Caki2 (cell line): Measurements from ENCODE around the gene EYS. TPM values are rescaled to one million over a fixed set of nuclear protein-coding genes. Genes with fewer than 3 reads are reported as not detected.

ENCODE experiments used
- DNase-seq: peaks from one replicate; pipeline ENCODE4 v3.0.0-alpha.2; 2015; ENCODE audit warnings: low read depth
- in situ Hi-C: cut with HindIII; loops from 2 replicates; pipeline ENCODE4 v1.10.0; 2016; ENCODE audit warnings: low sequenced_read_pairs, low pct_unique_long_range_greater_than_20kb, mixed read lengths
- total RNA-seq: library from RNA; depleted of rRNA; stranded (reverse); fragments of >200 nt; shearing (Covaris generic); gene quantifications from 2 replicates; pipeline ENCODE4 v1.2.3, GENCODE V29; 2014; ENCODE audit warnings: low replicate concordance

The EYS gene
- total RNA-seq, 1 experiment from 2014 or later = not detected

DNA sequence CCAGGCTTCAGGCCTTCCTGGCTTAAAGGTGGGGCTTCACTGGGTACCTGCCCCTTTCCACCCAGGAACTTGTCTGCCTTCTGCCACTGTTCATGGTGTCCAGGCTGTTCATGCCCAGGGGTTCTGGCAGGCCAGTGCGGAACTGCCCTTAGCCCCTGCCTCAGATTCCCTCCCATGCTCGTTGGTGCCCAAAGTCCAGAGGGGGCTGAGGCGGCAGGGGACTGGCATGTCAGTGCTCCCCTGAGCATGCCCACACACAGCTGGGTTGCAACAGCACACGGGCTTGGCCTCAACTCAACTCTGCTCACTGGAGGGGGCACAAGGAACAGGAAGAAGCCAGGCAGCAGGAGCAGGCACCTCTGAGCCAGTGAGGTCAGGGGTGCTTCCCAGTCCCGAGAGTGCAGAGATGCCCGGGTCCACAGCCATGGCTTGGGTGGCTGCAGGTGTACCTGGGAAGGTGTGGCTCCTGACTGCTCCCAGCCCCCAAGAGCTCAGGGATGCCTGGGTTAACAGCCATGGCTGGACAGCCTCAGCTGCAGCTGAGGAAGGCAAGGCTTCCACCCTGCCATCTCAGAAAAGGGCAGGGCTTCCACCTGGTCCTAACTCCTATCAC, 845.9 kb downstream of the EYS start:
- in situ Hi-C loops = no loop called here
- DNase-seq = no peak

DNA sequence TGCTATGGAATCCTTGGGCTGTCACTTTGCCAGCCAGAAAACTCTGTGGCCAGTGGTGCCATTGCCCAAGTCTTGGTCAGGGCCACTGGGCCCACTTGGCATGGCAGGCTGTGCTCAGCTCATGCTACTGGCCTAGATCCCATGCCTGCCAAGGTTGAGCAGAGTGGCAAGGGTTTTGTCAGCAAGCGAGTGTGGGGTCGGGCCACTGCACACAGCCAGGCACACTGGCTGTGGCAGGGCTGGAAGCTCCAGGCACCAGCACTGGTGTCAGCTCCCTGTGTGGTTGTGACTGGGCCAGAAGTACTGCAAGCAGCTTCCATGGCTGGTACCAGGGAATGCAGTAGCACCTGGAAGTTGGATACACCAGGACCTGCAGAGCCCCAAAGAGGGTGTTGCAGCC, 846.8 kb downstream of the EYS start:
- in situ Hi-C loops = no loop called here

DNA sequence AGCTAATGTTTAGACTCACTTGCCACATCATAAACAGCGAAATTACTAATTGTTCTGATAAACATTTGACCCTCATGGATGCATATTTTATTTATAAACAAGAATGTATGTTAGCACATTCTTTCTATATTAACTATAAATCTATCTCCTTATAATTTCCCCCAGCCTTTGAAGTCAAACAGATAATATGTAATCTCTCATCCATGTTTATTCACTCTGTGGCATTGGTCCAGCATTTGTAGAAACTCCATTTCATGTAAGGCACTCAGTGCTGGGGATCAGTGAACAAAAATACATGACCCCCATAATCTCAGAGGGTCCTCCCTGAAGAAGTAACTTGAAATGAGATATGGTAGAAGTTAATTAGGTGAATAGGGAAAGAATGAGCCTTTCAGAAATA, 856.9 kb downstream of the EYS start:
- in situ Hi-C loops = no loop called here

More for the DNA sequence above, 846.8 kb downstream of the EYS start:
- DNase-seq = no peak

DNA sequence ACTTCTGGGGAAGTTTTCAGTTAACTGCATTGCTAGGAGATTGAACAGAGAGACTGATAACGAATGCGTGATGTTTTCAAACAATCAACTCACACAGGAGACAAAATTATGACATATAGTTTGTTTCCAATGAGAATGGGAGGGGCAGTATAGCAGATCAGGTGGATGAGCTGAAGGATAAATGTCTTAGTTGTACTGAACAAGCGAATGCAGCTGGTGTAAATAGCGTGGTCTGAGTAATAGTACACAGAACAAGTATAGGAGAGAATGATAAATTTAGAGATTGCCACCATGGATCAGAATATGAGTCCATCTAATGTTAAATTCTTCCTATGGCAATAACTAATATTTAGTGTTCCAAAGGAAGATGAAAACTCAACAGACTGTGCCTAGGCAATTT, 858.6 kb downstream of the EYS start:
- no peak for DNase-seq
- in situ Hi-C loops = no loop called here

More for the DNA sequence above, 856.9 kb downstream of the EYS start:
- DNase-seq = no peak

DNA sequence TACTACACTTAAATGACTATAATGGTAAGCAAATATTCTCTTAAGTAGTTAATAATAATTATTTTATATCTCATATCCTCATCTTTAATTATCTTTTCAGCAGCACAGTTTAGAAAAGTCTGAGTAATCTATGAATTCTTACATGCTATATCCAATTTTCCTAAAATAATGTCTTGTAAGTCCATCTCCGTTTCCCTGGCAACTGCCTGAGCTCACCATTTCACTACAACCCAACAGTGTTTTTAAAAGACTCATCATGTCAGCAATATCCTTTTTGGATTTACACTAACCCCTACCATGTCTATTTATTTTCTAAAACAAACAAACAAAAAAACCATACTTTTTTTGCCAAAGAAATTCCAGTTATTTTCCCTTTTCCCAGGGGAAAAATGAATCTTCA, 859.6 kb downstream of the EYS start:
- in situ Hi-C loops = no loop called here
- no peak for DNase-seq

DNA sequence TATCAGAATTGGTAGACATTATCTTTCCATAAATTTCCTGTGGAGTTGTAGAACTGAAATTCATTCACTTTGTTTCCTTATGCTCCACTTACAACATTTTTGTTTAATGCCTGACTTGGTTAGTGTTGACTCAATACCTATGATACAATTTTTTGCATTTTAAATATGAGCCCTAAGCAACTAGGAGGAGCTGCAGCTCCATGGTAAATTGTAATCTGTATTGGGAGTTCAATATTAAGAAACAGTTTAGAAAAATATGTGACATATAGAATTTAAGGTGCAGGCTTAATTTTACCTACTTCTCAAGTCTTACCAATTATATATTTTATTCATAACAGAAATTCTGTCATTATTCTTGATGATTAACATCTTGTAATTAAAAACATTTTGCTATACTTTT, 868.3 kb downstream of the EYS start:
- no peak for DNase-seq
- in situ Hi-C loops = no loop called here

DNA sequence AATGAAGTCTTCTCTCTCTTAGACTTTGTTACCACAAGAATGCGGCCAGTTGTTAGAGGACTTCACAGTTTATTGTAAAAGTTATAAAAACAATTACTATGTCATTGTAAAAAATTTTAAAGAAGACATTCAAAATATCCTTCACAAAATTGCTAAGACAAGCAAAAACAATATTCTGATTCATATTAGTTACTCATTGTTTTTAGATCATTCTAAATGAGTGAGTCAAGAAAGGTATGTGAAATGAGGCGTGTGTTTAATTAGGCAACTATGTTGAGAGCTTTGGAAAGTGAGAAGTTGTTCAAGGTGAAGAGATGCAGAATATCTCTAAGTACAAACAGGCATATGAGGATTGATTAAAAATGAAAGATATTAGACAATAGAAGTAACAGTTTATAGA, 875.3 kb downstream of the EYS start:
- no peak for DNase-seq

DNA sequence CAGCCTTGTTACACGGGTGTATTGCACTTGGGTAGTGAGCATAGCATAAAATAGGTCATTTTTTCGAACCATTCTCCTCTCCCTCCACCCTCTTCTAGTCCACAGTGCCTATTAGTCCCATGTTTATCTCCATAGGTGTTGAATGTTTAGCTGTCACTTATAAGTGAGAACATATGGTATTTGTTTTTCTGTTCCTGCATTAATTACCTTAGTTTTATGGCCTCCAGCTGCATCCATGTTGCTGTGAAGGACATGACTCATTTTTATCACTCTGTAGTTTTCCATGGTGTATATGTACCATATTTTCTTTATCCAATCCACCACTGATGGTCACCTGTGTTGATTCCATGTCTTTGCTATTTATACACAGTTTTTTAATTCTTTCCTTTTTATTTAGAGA, 889.5 kb downstream of the EYS start:
- no peak for DNase-seq
- in situ Hi-C loops = no loop called here

More for the DNA sequence above, 875.3 kb downstream of the EYS start:
- in situ Hi-C loops = no loop called here

DNA sequence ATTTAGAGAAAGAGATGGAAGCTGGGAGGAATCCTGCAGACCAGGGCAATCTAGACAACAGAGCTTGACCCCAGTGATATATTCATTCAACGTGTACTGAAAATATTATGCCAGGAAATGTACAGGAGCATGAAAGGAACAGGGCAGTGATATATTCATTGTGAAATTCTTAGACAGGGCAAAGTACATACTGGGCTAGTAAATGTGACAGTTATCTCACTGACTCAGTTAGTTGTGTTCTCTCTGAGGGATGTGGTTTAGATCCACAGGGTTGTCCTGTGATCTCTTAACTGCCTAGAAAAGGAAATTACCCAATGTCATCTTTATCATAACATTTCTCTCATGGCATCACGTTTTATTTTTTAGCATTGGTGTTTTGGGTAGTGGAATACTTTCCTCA, 891.3 kb downstream of the EYS start:
- in situ Hi-C loops = no loop called here
- DNase-seq = no peak

DNA sequence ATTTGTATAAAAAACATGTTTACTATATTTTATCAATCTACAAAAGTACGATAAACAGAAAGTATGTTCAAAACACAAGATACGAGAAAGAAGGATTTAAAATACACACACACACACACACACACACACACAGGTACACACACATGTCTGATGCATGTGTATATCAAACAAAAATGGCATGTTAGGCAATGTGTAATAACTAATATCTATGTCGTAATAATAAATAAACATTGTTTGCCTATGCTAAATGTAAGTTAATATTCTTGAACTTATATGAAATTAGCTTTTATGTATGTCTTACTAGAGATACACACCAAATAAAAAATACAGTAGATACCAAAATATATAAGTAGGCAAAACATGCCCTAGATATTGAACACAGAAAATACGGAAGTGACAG, 894.9 kb downstream of the EYS start:
- in situ Hi-C loops = no loop called here
- no peak for DNase-seq

DNA sequence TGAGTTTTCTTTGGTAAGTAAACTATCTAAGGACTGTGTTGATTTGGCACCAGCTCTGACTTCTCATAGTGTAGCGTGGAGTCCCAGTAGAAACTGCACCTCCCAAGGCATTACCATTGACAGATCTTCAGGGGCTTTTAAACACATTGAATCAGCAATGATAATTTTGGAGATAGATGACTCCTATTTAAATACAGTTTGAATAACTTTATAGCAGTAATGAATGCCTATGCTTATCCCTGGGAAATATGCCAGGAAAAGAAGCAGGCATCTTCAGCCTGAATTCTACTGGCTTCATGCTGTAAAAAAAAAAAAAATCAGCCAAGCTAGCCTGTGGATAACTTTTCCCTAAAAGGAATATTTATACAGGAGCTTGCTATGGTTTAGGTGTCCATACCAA, 895.9 kb downstream of the EYS start:
- in situ Hi-C loops = no loop called here
- no peak for DNase-seq

DNA sequence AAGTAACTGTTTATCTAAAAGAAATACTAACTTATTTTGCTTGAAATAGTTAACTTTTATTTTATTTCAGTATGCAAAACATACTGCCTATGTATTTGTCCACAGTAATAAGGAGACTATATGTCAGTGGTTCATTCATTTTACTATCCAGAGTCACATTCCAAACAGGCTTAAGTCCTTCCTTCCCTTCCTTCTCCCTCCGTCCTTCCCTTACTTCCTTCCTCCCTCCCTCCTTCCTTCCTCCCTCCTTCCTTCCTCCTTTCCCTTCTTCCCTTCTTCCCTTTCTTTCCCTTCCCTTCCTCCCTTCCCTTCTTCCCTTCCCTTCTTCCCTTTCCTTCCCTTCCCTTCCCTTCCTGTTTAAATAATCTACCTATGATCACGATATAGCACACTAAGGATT, 899.2 kb downstream of the EYS start:
- in situ Hi-C loops = no loop called here
- DNase-seq = no peak

DNA sequence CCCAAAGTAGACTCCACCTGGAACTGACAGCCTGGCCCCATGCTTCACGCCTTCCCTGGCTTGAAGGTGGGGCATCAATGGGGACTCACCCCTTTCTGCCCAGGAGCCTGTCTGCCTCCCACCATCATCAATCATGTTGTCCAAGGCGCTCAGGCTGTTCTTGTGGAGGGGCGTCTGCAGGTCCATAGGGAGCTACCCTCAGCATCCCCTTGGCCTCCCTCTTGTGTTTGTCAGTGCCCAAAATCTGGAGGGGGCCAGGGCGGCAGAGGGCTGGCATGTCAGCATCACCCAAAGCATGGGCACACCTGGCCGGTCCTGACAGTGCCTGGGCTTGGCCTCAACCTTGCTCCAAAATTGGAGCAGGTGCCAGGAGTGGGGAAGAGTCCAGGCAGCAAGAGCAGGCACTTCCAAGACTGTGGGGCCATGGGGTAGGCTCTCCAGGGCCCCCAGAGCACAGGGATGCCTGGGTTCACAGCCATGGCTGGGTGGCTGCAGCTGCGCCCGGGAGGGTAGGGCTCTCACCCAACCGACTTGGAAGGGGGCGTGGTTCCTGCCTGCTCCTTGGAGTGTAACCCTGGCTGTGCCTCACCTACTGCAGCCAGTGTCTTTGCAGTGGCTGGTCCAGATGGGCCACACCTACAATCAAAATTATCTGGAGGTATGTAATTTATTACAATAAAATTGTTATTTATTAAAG, 903.4 kb downstream of the EYS start:
- no peak for DNase-seq
- in situ Hi-C loops = no loop called here

DNA sequence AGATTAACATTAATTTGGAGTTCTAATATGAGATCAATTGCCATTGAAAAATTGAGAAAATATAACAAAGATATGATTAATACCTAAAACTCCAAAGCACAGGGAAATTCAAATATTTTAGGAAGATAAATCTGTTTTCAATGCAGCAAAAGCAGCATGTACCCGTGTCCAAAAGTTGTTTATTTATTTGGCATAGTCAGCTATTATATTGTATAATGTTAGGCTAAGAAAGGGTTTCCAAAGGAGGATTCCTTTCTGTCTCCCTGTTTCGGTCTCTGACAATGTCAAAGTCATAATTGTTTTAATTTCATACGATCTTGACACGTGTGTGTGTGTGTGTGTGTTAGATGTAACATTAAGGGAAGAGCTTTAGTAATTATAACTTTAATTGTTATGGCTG, 914.5 kb downstream of the EYS start:
- in situ Hi-C loops = no loop called here
- no peak for DNase-seq

DNA sequence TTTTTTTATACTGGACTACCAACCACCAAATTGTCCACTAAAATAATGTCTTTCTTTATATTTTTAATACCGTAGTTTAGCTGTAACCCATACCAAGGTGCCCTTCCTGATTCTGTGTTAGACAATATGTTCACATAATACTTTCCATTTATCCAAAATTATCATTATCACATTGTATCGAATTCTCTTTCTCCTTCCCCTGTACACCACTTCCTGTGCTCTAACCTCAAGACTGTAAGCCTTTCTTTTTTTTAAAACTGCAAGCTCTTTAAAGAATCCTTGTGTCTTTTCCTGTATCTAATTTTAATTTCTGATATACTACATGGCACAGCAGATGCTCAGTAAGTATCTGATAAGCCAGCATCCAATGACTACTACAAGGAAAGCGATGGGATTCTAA, 917.5 kb downstream of the EYS start:
- in situ Hi-C loops = no loop called here
- DNase-seq = no peak

DNA sequence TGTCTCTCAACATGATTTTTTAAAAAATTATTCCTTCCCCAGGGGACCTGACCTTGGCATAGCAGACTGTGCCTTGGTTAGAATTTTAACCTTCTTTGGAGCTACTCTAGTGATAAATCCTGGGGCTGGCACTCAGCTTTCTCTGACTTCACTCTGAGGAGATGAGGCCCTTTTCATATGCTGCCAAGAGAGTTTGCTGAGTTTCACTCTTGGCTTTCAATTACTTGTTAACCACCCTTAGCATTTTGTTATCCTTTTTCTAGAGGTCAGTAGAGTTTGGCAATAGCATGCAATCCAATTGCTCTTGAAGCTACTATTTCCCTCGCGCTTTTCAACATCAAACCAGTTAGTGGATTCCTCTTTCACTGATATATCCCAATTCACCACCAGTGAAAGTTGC, 920.3 kb downstream of the EYS start:
- in situ Hi-C loops = no loop called here
- DNase-seq = no peak

DNA sequence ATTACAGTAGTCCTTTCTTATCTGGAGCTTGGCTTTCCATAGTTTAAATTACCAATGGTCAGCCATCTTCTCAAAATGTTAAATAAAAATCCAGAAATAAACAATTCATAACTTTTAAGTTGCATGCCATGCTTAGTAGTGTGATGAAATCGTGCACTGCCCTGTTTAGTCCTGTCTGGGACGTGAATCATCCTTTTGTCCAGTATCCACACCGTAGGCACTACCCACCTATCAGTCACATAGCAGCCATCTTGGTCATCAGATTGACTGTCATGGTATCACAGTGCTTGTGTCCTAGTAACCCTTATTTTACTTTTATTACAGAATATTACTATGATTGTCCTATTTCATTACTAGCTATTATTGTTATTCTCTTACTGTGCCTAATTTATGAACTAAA, 924.1 kb downstream of the EYS start:
- DNase-seq = no peak
- in situ Hi-C loops = no loop called here

DNA sequence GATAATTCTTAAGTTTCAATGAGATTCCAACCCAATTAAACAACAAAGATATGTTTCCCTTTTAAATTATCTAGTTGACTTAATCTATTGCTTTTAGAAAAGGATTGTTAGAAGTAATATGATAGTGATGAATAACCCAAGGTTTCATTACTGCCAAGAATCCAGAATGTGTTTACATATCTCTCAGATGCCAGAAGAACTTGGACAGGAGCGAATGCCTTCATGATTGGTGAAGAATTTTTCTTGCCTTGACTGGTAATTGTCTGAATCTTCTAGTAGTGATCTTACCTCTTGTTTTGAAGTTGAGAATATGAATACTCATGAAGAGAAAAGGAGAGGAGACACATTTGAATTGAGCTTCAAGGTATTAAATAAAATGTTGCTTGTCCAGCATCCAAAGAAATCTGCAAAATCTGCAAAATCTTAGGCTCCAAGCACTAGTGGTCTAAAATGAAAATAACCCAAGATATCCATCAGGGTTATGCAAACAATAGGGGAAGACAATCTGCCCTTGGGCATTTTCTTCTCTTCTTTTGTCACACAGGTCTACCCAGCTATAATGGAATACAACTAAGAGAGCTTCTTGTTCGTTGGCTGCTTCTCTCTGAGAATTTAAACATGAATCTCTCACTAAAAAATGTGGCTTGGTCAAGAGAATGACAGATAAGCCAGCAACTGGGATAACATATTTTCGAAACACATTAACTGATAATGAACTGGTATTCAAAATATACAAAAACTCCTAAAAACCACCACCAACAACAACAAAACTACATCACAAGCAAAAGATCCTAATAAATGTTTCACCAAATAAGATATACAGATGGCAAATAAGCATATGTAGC, 928.9 kb downstream of the EYS start:
- DNase-seq = no peak
- in situ Hi-C loops = no loop called here

DNA sequence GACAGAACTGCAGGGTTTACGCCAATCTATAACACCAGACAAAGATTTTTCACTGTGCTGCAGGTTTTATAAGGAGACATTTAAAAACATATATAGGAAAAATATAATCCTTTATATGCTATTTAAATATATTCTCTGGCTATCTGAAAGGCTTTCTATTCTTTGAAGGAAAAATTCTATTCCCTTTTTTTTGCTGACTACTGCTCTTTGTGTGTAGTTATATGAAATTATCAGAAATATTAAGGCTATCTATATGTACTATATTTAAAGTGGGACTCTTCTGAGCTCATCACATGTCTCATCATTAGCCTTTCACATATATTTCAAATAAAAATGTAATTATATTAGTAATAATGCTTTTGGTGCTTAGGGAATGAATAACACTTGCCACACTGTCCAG, 930.7 kb downstream of the EYS start:
- DNase-seq = no peak
- in situ Hi-C loops = no loop called here
